ENCODE results near the gene ARPC1B.
"Not testable (repeated sequence)": the region's sequence is repeated elsewhere in the genome, so short reads cannot be mapped to it uniquely, and the experiment has no call there.

The ARPC1B gene

DNA sequence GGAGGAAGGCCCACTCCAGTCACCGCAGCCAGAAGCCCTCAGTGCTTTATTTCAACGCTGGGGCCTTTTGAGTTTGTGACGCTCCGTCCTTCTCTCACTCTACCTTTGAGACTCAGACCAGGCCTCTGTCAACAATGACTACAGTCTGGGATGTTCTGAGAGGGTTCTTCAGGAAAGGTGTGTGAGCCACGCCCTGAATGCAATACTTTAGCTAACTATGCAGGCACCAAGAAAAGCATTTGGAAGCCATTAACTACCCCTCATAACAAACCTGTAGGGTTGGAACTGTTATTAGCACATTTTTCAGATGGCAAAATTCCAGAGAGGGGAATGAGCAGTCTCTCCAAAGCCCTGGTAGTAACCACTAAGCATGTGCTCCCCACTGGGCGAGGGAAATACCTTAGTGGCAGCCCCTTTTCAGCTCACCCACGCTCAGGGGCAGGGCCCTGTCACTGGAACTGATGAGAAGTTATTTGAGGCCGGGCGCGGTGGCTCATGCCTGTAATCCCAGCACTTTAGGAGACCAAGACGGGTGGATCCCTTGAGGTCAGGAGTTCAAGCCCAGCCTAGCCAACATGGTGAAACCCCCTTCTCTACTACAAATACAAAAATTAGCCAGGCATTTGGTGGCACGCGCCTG is 5.7 kb upstream of the ARPC1B start:
- no peak for DNase-seq

DNA sequence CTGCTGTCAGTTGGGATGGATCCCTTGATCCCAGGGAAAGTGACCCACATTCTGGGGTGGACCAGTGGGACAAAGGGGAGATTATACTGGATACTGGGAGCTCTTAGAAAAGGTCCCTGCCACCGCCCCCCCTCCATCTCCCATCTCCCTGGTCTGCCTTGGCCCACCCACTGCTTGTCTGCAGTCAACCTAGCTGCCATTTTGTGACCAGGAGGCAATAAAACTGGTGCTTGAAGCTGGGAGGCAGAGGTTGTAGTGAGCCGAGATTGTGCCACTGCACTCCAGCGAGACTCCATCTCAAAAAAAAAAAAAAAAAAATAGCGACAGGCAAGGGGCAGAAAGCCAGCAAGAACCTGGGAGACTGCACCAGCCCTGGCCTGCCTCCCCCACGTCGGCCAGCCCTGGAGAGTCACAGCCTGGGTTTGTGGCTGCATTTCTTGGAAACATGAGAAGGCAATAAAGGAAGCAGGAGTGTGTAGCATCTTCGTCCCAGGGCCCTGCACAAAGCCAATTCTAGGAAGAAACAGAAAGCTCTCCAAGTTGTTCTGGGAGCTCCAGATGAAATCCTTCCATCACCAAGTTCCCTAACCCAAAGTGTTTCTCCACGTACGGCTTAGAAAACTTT is 4.7 kb upstream of the ARPC1B start:
- DNase-seq = no peak

DNA sequence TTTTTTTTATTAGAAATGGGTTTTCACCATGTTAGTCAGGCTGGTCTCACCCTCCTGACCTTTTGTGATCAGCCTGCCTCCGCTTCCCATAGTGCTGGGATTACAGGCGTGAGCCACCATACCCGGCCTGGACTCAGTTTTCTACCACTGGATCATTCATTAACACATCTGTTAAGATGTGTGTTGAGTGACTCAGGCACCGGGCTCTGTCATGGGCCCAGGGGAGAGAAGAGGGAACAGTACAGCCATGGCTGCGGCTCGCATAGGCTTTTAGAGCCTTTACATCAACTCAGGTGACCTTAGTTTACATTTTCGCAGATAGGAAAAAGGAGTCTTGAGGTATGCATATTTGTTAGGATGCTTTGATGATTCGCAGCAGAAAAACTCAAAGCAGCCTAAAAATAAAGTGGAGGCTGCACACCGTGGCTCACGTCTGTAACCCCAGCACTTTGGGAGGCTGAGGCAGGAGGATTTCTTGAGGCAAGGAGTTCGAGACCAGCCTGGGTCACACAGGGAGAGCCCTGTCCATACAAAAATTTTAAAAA is 3.1 kb upstream of the ARPC1B start:
- no peak for DNase-seq

DNA sequence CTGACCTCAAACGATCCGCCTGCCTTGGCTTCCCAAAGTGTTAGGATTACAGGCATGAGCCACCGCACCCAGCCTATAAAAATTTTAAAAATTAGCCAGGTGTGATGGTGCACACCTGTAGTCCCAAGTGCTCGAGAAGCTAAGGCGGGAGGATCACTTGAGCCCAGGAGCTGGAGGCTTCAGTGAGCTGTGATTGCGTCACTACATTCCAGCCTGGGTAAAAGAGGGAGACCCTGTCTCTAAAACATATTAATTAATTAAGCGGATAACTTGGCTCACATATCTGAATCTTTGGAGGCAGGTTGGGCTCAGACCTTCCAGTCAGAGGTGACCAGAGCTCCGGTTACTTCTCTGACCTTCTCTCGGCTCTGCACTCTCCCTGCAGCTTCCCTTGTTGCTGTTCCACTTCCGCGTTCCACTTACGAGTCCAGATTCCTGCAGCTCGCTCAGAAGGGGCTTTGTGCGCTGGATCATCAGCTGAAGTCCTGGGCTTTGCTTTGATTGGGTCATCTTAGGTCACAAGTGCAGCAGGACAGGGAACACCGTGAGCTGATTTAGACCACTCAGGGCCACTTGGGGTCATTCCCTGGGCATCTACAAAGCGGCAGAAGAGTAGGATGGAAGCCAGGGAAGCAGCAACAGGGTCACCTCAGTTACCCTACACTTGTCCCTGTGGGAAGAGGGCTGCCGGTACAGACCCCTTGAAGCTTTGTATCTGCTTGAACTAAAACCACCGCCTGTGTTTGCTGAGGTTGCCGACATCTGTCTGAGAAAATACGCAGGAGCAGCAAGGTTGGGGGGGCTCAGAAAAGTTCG is 2.0 kb upstream of the ARPC1B start:
- no peak for DNase-seq

DNA sequence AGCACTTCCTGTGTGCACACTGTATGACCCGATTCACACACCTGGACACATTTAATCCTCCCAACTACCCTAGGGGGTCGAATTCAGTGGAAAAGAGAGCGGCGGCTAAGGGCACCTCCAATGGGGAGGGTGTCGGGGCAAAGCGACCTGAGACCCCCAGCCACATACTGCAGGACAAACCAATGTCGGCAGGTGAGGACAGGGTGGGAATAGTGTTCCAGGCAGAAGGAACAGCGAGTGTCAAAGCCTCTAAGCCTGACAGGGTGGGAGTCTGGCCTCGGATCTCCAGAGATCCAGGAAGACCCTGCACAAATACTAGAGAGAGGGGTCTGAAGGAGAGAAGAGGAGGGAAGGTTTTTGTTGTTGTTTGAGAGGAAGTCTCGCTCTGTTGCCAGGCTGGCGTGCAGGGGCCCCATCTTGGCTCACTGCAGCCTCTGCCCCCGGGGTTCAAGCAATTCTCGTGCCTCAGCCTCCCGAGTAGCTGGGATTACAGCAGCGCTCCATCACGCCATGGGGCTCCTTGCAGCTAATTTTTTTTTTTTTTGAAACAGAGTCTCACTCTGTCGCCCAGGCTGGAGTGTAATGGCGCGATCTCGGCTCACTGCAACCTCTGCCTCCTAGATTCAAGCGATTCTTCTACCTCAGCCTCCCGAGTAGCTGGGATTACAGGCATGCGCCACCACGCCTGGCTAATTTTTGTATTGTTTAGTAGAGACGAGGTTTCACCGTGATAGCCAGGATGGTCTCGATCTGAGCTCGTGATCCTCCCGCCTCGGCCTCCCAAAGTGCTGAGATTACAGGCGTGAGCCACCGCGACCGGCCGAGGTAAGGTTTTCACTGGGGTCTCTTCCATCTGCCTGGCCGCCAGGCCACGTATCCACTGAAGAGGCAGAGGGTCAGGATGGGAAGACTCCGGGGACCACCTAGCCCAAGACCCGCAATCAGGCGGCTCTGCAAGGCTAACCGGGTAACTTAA is 1.2 kb upstream of the ARPC1B start:
- no peak for DNase-seq

DNA sequence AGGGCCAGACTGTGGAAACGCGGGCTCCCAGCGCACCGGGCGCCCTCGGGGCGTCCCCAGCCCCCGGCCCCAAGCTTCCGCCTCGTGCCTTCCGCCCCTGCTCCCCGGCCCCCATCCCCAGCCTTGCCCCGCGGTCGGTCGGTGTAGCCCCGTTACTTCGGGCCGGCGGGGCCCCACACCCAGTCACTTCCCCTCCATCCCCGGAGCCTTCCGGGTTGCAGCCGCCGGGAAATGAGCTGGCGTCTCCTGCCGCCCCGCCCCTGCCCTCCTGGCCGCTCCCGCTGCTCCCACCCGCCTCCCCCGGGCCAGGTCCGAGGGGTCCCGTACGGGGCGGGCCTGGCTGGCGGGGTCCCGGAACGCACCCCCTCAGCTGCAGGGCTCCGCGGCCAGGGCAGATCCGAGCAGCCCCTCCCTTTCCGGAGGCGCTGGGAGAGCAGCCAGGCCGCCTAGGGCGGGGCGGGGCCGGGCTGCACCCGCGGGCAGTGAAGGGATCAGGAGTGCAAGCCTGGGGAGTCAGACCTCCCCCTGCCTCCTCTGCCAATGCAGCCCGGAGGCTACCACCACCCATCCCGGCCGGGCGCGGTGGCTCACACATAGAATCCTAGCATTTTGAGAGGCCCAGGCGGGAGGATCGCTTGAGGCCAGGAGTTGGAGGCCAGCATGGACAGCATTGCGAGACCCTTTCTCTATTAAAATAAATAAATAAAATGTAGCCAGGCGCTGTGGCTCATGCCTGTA is 709 bp downstream of the ARPC1B start:
- DNase-seq = peak; percentile 51

DNA sequence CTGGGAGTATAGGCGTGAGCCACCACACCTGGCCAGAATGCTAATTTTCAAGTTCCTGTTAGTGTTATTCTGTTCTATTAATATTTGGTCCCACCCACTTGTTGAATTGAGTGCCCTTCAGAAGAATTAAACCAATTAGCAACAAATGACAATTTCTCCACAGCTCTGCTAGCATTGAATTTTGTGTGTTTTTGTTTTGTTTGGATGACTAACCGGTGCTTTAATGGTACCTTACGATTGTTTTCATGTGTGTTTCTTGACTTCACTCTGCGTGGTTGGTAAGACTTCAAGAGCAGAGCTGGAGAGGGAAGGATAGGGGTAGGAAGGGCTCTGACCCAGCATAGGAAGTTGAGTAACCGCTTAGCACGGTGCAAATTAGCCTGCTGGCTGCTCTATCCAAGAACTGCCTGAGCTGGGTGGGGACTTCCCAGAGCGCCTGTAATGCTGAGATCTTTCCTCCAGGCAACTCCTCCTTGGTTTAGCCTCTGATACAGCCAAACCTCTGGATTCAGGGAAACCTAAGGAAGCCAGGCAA is 4.6 kb downstream of the ARPC1B start:
- no peak for DNase-seq

DNA sequence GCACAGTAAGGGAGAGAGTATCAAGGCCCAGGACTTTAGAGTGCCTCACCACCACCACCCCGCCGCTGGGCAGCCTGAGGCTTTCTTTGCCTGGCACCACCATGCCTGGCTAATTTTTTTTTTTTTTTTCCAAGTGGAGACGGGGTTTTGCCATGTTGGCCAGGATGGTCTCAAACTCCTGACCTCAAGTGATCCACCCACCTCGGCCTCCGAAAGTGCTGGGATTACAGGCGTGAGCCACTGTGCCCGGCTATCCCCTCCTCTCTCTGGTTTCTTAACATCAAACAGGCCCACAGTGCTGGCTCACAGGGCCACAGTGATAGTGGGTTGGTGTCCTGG is 5.1 kb downstream of the ARPC1B start:
- not testable (repeated sequence) for DNase-seq

DNA sequence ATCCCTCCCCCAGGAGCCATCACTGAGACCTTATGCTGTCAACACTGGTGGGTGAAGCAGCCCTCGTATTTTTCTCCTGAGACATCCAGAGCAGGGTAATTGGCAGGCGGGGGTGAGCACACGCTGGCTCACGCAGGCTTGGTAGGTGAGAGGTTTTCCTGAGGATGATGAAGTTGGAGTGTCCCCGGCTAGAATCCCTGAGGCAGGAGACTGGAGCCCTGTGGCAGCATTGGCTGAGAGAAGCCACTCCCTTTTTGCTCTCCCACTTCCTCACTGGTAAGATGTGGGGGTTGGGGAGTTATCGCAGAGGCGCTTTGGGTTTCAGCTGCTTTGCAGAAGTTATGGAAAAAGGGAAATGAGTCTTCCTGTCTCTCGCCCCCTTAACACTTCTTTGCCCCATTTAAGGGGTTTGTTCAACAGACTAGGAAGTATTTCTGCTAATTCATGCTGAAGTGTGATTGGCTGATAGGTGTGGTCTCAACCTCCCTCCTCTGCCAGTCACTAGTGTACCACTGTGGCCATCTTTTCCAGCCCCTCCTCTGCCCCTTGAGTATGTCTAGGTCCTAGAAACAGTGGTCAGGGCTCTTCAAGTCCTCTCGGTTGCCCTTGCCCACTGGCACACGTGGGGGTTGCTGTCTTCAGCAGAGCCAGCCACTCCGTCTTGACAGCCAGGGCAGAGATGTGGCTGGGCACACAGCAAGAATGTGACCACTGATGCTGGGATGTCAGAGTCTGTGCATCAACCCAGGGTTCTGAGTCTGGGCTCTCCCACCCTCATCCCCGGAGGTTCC is 5.7 kb downstream of the ARPC1B start:
- no peak for DNase-seq

DNA sequence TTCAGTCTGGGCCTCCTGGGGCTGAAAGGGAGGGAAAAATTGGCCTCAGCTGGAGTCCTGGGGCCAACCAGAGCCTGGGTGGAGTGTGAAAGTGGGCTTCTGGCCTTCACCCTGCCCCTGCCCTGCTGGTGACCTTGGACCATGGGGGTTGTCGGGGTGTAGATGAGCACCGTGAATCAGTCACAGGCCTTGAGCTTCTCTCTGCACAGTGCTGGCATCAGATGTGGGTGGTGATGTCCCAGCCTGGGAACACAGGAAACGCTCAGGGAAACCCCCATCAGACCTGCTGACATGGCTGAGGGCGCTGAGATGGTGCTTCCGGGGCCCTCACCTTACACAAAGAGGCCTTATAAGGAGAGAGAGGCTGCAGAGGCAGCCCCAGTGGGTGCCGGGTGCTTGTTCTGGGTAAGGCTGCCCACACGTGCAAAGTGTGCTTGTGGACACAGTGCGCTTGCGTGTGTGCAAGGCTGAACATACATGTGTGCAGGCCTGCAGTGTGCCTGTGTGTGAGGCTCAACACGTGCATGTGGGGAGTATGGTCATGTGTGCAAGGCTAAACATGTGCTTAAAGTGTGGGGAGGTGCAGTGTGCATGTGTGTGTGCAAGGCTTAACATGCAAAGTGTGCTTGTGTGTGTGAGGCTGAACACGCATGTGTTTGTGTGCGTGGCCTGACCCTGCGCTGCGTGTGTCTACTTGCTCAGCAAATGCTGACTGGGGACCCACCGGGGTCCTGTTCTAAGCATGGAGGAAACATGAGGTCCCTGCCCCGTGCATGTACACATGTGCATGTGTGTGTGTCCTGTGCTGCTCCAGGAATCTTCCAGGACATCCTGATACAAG is 6.5 kb downstream of the ARPC1B start:
- peak; percentile 54 for DNase-seq

DNA sequence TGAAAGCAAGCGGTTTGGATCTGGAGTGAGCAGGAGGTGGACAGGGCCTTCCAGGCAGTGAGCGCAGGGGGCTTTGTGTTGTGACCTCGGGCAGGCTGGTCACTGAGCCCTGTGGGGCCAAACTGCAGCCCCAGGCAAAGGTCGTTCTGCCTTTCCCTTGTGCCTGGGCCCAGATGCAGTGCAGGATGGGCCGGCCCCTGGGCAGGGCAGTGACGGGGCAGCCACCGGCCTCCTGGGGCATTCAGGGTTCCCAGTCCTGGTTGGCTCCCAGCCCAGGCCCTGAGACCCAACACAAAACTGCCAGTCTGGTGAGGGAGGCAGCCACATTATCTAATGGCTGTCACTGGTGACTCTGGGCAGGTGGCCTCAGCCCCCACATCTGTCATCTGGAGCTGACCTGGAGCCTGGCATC is 7.1 kb downstream of the ARPC1B start:
- no peak for DNase-seq

DNA sequence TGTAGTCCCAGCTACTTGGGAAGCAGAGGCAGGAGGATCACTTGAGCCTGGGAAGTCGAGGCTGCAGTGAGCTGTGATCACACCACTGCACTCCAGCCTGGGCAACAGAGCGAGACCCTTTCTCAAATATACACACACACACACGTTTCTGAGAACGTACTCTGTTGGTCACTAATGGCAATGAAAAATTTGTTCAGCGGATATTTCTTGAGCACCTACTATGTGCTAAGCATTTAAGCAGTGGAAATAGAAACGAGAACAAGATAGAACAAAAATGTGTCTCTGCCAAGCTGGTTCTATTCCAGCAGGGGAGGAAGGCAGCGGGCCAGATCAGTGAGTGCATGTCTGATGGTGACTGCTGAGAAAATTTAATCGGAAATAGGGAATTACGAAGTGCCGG is 8.7 kb downstream of the ARPC1B start:
- no peak for DNase-seq

DNA sequence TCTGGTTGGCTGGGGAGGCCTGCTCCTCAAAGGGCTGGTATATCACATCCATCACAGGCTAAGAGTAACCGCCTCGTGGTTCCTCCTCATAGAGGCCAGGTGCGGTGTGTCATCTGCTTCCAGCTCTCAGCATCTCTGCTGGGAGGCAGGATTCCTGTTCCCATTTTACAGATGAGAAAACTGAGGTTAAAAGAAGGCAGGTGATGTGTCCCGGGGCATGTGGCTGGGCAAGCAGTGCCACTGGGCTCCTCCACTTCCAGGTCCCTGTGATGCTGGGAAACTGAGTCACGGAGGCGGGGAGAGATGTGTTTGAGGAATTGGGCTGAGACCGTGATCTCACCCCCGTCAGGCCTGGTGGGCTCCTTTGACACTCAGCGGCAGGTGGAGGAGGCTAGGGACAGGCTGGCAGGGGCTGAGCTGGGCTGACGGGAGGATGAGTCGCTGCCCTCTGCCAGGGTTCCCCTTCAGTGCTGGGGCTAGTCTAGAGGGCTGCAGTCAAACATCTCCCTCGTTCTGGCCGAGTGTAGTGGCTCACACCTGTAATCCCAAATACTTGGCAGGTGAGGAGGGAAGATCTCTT is 9.4 kb downstream of the ARPC1B start:
- DNase-seq = no peak

DNA sequence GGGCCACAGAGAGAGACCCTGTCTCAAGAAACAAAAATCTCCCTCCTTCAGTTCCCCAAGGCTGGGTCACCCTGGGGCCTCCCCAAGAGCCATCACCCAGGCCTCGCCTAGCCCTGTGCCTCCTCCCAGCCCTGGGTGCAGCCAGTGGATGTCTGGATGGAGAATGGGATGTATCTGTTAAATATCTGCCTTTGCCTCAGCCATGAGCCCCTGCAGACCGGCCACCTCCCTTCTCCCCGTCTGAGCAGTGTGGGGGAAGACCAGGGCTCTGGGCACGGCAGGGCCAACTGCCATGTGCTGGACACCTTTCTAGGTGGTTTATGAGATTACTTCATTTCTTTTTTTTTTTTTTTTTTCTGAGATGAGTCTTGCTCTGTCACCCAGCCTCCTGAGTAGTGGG is 10.0 kb downstream of the ARPC1B start:
- DNase-seq = no peak

DNA sequence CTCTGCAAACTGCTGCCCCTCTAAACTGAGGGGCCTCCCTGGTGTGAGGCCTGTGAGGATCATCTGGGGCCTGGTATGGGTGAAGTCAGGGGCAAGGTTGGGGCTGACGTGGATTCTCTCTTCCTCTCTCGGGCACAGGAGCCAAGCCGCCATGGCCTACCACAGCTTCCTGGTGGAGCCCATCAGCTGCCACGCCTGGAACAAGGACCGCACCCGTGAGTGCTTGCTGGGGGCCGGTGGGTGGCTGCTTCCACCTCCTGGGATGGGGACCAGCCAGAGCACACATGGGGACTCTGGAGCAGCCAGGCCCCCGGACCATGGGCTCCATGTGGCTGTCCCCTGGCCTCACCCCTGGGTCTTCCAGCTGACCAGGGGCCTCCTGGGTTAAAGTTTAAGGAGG is 11.0 kb downstream of the ARPC1B start:
- no peak for DNase-seq

DNA sequence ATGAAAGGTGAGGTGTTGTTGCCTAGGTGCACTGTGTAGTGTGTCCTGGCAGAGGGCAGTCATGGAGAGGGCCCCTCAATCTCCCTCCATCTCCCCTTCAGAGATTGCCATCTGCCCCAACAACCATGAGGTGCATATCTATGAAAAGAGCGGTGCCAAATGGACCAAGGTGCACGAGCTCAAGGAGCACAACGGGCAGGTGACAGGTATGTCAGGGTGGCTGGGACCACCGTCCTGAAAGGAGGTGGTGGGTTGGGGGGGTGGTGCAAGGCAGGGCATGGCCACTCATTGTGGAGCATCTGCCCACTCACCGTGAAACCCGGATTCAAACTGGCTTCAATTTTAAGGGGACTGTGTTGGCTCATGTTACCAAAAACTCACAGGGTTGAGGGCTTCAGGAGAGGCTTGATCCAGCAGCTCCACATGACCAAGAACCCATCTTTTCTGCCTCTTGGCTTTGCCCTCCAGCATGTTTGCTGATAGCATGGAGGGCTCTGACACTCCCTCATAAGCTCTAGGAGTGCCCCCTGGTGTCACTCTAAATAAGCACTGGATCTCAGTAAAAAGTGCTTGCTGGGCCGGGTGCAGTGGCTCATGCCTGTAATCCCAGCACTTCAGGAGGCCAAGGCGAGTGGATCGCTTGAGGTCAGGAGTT is 12.2 kb downstream of the ARPC1B start:
- DNase-seq = no peak

DNA sequence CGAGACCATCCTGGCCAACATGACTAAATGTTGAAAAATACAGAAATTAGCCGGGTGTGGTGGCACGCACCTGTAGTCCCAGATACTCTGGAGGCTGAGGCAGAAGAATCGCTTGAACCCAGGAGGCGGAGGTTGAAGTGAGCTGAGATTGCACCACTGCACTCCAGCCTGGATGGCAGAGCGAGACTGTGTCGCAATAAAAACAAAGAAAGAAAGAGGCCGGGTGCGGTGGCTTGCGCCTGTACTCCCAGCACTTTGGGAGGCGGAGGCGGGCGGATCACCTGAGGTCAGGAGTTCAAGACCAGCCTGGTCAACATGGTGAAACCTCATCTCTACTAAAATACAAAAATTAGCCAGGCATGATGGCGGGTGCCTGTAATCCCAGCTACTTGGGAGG is 12.7 kb downstream of the ARPC1B start:
- not testable (repeated sequence) for DNase-seq

DNA sequence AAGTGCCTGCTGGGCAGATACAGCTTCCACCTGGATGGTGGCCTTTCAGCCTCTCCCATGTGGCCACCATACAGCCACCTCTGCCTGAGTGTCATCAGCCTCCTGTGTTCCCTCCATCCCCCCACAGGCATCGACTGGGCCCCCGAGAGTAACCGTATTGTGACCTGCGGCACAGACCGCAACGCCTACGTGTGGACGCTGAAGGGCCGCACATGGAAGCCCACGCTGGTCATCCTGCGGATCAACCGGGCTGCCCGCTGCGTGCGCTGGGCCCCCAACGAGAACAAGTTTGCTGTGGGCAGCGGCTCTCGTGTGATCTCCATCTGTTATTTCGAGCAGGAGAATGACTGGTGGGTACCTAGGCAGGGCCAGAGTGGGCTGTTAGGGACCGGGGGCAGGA is 13.4 kb downstream of the ARPC1B start:
- DNase-seq = no peak

DNA sequence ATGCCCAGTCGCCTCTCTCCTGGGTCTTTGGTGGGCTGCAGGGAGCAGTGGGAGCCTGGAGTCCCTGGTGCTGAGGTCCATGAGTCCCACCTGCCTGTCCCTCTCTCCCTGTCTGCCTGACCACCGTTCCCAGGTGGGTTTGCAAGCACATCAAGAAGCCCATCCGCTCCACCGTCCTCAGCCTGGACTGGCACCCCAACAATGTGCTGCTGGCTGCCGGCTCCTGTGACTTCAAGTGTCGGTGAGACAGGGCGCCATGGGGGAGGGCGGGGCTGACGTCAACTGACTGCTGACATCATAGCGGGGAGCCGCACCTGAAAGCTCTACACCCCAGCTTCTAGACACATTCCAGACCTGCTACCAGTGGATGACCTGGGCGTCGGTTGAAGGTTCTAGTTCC is 15.2 kb downstream of the ARPC1B start:
- DNase-seq = no peak
